Measurements from ENCODE around the gene MUC5B. TPM values are rescaled to one million over a fixed set of nuclear protein-coding genes. Genes with fewer than 3 reads are reported as not detected.

MUC5B gene
- total RNA-seq, 2 donors from 2014 or later: 0.18 to 17.3 TPM

DNA sequence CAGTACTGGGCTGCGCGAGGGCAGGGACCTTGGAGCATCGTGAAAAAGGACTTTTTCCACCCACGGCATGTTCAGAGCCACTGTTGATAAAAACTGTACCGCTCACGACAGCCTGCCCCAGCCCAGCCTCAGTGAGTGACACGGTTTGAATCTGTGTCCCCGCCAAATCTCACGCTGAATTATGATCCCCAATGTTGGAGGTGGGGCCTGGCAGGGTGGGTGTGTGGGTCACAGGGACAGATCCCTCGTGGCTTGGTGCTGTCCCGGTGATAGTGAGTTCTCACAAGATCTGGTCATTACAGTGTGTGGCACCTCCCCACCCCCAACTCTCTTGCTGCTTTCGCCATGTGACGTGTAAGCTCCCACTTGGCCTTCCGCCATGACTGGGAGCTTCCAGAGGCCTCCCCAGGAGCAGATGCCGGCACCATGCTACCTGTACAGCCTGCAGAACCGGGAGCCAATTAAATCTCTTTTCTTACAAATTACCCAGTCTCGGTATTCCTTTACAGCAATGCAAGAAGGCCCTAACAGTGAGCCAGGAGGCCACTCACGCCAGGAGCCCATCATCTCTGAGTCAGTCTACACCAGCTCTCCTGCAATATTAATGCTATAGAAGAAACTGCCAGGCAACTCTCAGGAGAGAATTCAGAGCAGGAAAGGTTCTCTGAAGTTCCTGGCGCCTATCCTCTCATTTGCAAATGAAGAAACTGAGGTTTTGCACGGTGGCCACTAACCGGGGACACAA, 85.3 kb downstream of the MUC5B start:
- peak overlapping the region; percentile 91 to 94 for H3K27ac ChIP-seq
- intact Hi-C loops (cut with DNase I): loop anchor here (5.0 kb wide), 2 partner anchors 46 to 209 kb away; no protein-coding TSS in a partner anchor
- peaks cover 22% of the 10 kb centered on the region for H3K4me1 ChIP-seq (replicated peaks)
- no peak for DNase-seq (ENCODE audit: low spot score)
- H3K36me3 ChIP-seq: no peaks in the 10 kb centered on the region
- no peaks in the 10 kb centered on the region for H3K9me3 ChIP-seq
- H3K4me3 ChIP-seq: peak overlapping the region; percentile 85 to 91
- TF ChIP-seq POLR2A (IDR thresholded peaks at IDR 0.05) (no peak), POLR2AphosphoS5 (IDR thresholded peaks at IDR 0.05) (no peak)
- TF ChIP-seq, protein P1, sequence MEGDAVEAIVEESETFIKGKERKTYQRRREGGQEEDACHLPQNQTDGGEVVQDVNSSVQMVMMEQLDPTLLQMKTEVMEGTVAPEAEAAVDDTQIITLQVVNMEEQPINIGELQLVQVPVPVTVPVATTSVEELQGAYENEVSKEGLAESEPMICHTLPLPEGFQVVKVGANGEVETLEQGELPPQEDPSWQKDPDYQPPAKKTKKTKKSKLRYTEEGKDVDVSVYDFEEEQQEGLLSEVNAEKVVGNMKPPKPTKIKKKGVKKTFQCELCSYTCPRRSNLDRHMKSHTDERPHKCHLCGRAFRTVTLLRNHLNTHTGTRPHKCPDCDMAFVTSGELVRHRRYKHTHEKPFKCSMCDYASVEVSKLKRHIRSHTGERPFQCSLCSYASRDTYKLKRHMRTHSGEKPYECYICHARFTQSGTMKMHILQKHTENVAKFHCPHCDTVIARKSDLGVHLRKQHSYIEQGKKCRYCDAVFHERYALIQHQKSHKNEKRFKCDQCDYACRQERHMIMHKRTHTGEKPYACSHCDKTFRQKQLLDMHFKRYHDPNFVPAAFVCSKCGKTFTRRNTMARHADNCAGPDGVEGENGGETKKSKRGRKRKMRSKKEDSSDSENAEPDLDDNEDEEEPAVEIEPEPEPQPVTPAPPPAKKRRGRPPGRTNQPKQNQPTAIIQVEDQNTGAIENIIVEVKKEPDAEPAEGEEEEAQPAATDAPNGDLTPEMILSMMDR (IDR thresholded peaks at IDR 0.05): no peak
- WGBS: 70% methylated on average over 21 of the region's 21 CpGs
- H3K27me3 ChIP-seq (replicated peaks; ENCODE audit: insufficient read depth): no peaks in the 10 kb centered on the region

DNA sequence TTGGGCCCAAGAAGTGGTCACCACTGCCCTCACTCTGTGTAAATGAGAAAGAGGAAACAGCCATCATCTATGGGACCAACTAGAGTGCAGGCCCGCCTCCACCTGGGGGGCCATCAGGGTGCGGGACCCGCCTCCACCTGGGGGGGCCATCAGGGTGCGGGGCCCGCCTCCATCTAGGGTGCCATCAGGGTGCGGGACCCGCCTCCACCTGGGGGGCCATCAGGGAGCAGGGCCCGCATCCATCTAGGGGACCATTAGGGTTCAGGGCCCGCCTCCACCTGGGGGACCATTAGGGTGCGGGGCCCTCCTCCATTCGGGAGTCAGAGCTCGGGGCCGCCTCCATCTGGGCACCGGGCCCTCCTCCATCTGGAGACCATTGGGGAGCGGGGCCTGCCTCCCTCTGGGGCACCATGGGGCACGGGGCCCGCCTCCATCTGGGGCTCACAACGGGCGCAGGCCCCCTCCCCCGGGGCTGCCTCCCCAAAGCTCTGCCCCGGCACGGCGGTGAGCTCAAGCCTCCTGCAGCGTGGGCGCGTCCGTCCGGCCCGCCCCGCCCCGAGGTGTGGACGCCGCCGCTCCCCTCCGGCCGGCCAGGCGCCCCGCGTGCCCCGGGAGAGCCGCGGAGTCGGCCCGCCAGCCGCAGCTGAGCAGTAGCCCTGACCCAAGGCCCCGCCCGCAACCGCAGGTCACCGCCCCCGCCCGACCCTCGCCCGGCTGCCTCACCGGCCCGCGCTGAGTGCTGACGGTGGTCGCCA, 86.1 kb downstream of the MUC5B start:
- intact Hi-C loops (cut with DNase I): loop anchor here (5.0 kb wide), 2 partner anchors 47 to 208 kb away; no protein-coding TSS in a partner anchor
- 2% methylated on average over 40 of the region's 58 CpGs for WGBS
- DNase-seq (ENCODE audit: low spot score): no peak
- peaks cover 16% of the 10 kb centered on the region for H3K4me1 ChIP-seq (replicated peaks)
- no peaks in the 10 kb centered on the region for H3K9me3 ChIP-seq
- TF ChIP-seq POLR2A (IDR thresholded peaks at IDR 0.05) (no peak), POLR2AphosphoS5 (IDR thresholded peaks at IDR 0.05) (no peak)
- TF ChIP-seq, protein P1 (IDR thresholded peaks at IDR 0.05): no peak
- no peaks in the 10 kb centered on the region for H3K36me3 ChIP-seq
- H3K4me3 ChIP-seq: peak overlapping the region; percentile 85 to 91
- peak overlapping the region; percentile 91 to 94 for H3K27ac ChIP-seq
- no peaks in the 10 kb centered on the region for H3K27me3 ChIP-seq (replicated peaks; ENCODE audit: insufficient read depth)

DNA sequence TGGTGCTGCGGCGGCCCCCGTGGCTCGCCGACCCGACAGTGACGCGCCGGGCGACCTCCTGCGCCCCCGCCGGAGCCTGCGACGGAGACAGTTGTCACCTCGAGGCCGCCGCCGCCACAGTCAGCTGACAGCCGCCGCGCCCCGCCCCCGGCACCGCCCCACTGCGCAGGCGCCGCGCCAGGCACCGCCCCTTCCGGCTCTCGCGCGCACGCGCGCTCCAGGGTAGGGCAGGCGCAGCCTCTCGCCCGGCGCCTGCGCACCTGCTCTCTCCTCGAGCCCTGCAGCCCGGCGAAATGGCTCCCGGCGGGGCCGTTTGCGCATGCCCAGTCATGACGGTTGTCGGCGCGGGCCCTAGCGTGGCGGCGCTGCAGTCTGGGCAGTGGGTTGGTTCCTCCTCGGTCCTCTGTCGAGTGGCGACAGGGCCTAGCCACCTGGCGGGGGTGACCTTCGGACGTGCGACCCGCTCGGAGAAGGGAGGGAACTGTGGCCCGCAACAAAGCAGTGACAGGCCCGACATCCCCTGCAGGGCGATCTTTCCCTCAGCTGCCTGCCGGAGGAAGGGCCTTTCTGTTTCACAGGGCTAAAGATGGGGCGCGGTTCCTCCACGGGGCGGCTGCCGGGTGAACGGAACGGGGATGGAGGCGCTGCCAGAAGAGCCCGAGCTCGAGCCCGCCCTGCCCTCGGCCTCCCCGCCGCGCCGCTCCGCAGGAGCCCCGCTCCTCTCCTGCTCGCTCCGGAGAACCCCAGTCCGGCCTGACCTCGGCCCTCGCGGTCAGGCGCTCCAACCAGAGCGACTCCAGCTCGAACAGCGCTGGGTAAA, 86.8 kb downstream of the MUC5B start, which contains the start of gene TOLLIP:
Gene TOLLIP, minus strand, starts transcription at position 135 of the 820 bp plus-strand sequence. Its CDS starts 134 bp downstream, at position 1.
- WGBS: 3% methylated on average over 68 of the region's 97 CpGs
- Histone ChIP-seq H3K4me3 (peak within 1 kb of the TSS; percentile 85 to 91), H3K4me1 (replicated peaks) (peaks cover 16% of the 10 kb centered on the region)

DNA sequence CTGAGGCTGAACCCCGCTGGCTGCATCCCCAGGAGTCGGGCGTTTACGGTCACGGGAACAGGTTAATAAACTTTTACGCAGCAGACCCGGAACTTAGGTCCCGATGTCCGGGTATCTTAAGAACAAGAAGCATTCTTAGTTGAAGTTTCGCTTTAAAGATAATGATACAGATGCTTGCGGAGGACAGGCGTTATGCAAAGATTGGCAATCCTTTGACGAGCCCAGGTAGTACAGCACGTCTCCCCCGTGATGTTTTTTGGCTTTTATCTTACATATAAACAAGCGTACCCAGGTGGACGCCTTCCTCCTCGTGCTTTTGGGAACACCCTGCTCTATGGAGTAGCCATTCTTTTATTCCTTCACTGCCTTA, 87.4 kb downstream of the MUC5B start:
- Histone ChIP-seq H3K27me3 (replicated peaks; ENCODE audit: insufficient read depth) (no peaks in the 10 kb centered on the region), H3K4me1 (replicated peaks) (peaks cover 16% of the 10 kb centered on the region), H3K4me3 (peak overlapping the region; percentile 85 to 91), H3K9me3 (no peaks in the 10 kb centered on the region), H3K36me3 (no peaks in the 10 kb centered on the region), H3K27ac (peak overlapping the region; percentile 91 to 94)
- TF ChIP-seq POLR2A (IDR thresholded peaks at IDR 0.05) (no peak), POLR2AphosphoS5 (IDR thresholded peaks at IDR 0.05) (no peak)
- TF ChIP-seq, protein P1 (IDR thresholded peaks at IDR 0.05): no peak
- DNase-seq (ENCODE audit: low spot score): no peak
- 42% methylated on average over 18 of the region's 18 CpGs for WGBS
- intact Hi-C loops (cut with DNase I): loop anchor here (10.0 kb wide), 1 partner anchor 74 kb away; the partner anchor contains the start of gene BRSK2

More for the DNA sequence above, 86.8 kb downstream of the MUC5B start, which contains the start of gene TOLLIP:
- H3K36me3 ChIP-seq: no peaks in the 10 kb centered on the region
- intact Hi-C loops (cut with DNase I): loop anchor here (5.0 to 10.0 kb wide), 3 partner anchors 47 to 208 kb away; partner anchors contain the start of gene BRSK2
- TF ChIP-seq, protein P1 (IDR thresholded peaks at IDR 0.05): peak in 3 of 4 experiments; percentile 44 to 67 (median 58)
- peak; percentile 90 for TF ChIP-seq POLR2AphosphoS5 (IDR thresholded peaks at IDR 0.05)
- peak; percentile 82 for TF ChIP-seq POLR2A (IDR thresholded peaks at IDR 0.05)
- H3K27ac ChIP-seq: peak within 1 kb of the TSS; percentile 91 to 94
- DNase-seq (ENCODE audit: low spot score): peak; percentile 94
- no peaks in the 10 kb centered on the region for H3K27me3 ChIP-seq (replicated peaks; ENCODE audit: insufficient read depth)
- no peaks in the 10 kb centered on the region for H3K9me3 ChIP-seq

Measured in prostate gland (tissue), 2 donors.